Chondrocyte (in vitro differentiated cells): ENCODE measurements around the gene CTNNBL1. TPM values are rescaled to one million over a fixed set of nuclear protein-coding genes. Genes with fewer than 3 reads are reported as not detected.

Experiments used
- DNase-seq: peaks from one replicate; pipeline ENCODE4 v3.0.0; 2021; ENCODE audit warnings: mixed read lengths, low spot score
- H3K27ac Mint-ChIP-seq: one replicate; pipeline ENCODE4 v1.8.0; 2021; ENCODE audit warnings: mild to moderate bottlenecking, moderate library complexity, mixed read lengths; ENCODE audit not compliant: unreplicated experiment
- H3K27me3 Mint-ChIP-seq: 2 replicates; pipeline ENCODE4 v1.8.0; 2021; ENCODE audit warnings: low read depth, mixed read lengths
- H3K36me3 Mint-ChIP-seq: 2 replicates; pipeline ENCODE4 v1.8.0; 2021; ENCODE audit warnings: low read depth, mixed read lengths
- H3K4me1 Mint-ChIP-seq: 2 replicates; pipeline ENCODE4 v1.8.0; 2021; ENCODE audit warnings: low read depth, mild to moderate bottlenecking, mixed read lengths
- H3K4me3 Mint-ChIP-seq: one replicate; pipeline ENCODE4 v1.8.0; 2021; ENCODE audit warnings: mild to moderate bottlenecking, moderate library complexity, mixed read lengths; ENCODE audit not compliant: unreplicated experiment
- H3K9me3 Mint-ChIP-seq: 2 replicates; pipeline ENCODE4 v1.8.0; 2021; ENCODE audit warnings: low read depth, mixed read lengths
- total RNA-seq: library from RNA; stranded (reverse); gene quantifications from 3 replicates; pipeline ENCODE4 v1.2.1, GENCODE V29; 2021
- TF ChIP-seq, protein P1 (sequence below): fragments of 200-600 bp; sonication (generic); IDR thresholded peaks from 2 replicates; pipeline ENCODE4 v1.5.0; 2021; ENCODE audit warnings: antibody characterized with exemption, mild to moderate bottlenecking, moderate library complexity

Gene CTNNBL1
- total RNA-seq, 1 donor from 2014 or later: 36.0 TPM

DNA sequence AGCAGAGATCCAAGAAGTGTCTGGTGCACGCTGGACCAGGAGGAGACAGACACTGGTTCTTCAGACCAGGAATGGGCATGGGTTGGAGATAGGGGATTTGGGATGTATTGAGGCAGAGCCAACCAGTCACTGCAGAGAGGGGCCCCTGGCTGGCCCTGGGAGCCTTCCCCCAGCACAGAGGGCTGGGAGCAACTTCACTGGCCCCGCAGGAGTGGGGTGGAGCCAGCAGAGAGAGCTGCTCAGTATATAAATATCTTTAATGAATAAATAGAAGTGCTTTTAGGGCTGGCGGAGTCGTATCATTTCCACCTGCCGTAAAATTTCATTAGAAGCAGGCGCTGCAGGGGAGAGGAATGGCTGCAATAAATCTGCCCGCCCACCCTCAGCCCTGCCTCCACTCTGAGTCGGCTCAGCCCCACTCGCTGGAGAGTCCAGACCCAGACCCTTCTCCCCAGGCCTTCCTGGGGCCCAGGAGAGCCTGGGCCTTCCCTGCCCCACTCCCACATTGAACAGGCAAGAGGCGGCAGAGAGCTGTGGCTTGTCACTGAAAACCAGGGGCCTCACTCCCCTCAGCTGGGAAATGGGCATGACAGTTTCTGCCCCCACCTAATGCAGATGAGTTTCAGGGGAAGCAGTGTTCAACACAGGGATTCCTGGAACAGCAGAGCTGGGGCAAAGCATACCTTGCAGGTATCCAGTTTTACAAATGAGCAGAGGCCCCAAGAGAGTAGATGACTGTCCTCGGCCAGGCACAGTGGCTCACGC lies 185.2 kb downstream of the CTNNBL1 start:
- Mint-ChIP-seq H3K27me3 (peaks cover 2% of the 10 kb centered on the region), H3K27ac (no peak overlapping the region), H3K9me3 (no peaks in the 10 kb centered on the region), H3K4me1 (no peaks in the 10 kb centered on the region), H3K36me3 (peaks cover 5% of the 10 kb centered on the region), H3K4me3 (no peak overlapping the region)
- DNase-seq: no peak
- TF ChIP-seq, protein P1, sequence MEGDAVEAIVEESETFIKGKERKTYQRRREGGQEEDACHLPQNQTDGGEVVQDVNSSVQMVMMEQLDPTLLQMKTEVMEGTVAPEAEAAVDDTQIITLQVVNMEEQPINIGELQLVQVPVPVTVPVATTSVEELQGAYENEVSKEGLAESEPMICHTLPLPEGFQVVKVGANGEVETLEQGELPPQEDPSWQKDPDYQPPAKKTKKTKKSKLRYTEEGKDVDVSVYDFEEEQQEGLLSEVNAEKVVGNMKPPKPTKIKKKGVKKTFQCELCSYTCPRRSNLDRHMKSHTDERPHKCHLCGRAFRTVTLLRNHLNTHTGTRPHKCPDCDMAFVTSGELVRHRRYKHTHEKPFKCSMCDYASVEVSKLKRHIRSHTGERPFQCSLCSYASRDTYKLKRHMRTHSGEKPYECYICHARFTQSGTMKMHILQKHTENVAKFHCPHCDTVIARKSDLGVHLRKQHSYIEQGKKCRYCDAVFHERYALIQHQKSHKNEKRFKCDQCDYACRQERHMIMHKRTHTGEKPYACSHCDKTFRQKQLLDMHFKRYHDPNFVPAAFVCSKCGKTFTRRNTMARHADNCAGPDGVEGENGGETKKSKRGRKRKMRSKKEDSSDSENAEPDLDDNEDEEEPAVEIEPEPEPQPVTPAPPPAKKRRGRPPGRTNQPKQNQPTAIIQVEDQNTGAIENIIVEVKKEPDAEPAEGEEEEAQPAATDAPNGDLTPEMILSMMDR: no peak

DNA sequence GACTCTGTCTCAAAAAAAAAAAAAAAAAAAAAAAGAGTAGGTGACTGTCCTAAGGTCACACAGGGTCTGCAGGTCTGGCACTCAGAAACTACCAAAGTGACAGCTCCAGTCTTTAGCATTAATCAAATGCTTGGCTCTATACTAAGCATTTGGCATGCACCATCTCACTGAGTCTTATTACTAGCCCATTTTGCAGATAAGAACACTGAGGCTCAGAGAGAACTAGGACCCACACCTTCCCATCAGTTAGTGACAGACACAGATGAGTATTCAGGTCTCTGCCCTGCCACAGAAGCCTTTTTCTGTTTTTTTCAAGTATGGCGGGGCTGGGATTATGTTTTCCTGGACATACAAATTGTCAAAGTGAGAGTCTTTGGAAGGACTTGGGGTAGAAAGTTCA lies 186.0 kb downstream of the CTNNBL1 start:
- Mint-ChIP-seq H3K36me3 (peaks cover 3% of the 10 kb centered on the region), H3K27ac (no peak overlapping the region), H3K9me3 (no peaks in the 10 kb centered on the region), H3K4me3 (no peak overlapping the region), H3K27me3 (peaks cover 2% of the 10 kb centered on the region), H3K4me1 (no peaks in the 10 kb centered on the region)
- no peak for DNase-seq
- TF ChIP-seq, protein P1: no peak

DNA sequence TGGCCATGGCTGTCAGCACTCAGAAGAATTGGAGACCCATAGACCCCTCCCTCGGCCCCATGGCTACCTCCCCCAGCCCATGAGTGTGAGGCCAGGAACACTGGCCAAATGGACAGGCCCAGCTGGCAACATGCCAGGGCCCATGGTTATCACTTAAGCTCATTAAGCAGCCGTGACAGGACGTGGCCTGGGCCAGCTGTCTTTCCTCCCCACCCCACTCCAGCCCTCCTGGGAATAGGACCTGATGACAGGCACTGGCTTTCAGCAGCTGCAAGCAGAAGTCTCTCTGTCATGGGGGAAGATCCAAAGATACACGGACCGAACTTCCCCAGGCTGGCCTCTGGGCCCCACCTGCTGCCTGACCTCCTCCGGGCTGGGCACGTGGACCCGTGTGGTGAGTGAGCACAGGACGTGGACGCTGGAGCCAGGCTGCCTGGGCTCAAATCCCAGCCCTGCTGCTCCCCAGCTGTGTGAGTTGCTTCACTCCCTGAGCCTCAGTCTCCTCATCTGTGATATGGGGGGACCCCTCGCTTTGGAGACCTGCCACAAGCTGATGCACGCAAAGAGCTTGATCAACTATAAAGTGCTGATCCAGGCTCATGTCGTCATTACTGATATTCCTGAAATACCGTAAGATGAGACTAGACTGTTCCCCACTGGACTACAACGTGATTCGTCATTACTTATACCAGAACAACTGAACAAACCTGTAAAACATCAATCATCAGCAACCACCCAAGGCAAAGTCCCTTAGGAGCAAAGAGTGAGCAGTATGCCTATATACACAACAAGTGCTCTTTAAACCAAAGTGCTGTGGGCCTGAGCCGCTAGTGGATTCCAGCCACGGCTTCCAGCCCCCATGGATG lies 187.1 kb downstream of the CTNNBL1 start:
- no peak for DNase-seq
- Mint-ChIP-seq H3K36me3 (peaks cover 3% of the 10 kb centered on the region), H3K27me3 (peaks cover 2% of the 10 kb centered on the region), H3K4me1 (no peaks in the 10 kb centered on the region), H3K4me3 (no peak overlapping the region), H3K27ac (no peak overlapping the region), H3K9me3 (no peaks in the 10 kb centered on the region)
- TF ChIP-seq, protein P1: no peak

DNA sequence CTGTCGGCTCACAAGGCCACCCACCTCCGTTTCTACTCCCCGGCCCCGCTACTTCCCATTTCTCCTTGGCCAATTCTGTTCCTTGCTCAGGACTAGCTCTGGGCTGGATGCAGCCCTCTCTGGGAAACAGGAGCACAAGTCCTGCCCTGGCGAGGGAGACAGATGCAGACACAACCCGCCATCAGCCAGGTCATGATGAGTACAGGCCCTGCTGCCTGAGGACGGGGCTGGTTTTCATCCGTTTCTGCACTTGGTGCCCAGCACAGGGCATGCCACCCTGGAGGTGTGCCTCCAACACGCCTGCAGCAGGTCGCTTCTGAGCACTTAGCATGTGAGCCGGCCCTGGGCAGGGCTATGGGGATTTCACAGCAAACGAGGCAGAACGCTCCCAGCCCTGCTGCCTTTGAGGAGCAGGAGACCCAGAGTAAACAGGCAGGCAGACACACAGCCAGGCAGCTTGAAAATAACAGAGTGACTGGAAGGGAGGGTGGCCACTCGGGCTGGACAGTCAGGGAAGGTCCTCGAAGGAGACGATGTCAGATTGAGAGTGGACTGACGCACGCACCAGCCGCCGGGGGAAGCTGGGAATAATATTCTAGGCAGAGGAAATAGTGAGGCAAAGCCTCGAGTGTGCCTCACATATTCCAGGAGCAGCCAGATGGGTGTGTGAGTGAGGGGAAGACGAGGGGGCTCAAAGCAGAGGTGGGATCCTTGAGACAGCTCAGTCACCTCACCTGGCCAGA lies 187.9 kb downstream of the CTNNBL1 start:
- Mint-ChIP-seq H3K36me3 (peaks cover 1% of the 10 kb centered on the region), H3K27me3 (peaks cover 2% of the 10 kb centered on the region), H3K9me3 (no peaks in the 10 kb centered on the region), H3K4me3 (no peak overlapping the region), H3K4me1 (no peaks in the 10 kb centered on the region), H3K27ac (no peak overlapping the region)
- no peak for DNase-seq
- TF ChIP-seq, protein P1: no peak
